OCI-LY1 (cell line): ENCODE measurements around the gene NINJ2.

Experiments used
- H2AFZ ChIP-seq: fragments of 200-600 bp; sonication (generic), shearing (Covaris generic); 2 replicates; pipeline ENCODE4 v1.6.0; 2014; ENCODE audit warnings: antibody characterized with exemption, mild to moderate bottlenecking, low read length
- H3F3A ChIP-seq: fragments of 200-600 bp; sonication (generic), shearing (Covaris generic); 2 replicates; pipeline ENCODE4 v1.6.0; 2014; ENCODE audit warnings: mild to moderate bottlenecking, antibody characterized with exemption, low read length, moderate library complexity; ENCODE audit not compliant: insufficient read depth
- H3K27ac ChIP-seq: fragments of 200-600 bp; sonication (generic); 2 replicates; pipeline ENCODE4 v1.5.1; 2014; ENCODE audit warnings: low read length, mixed run types, mild to moderate bottlenecking, low read depth; ENCODE audit not compliant: poor library complexity, severe bottlenecking
- H3K27me3 ChIP-seq: fragments of 200-600 bp; sonication (generic); 2 replicates; pipeline ENCODE4 v1.6.0; 2014; ENCODE audit warnings: antibody characterized with exemption, mild to moderate bottlenecking, low read length, moderate library complexity; ENCODE audit not compliant: insufficient read depth
- H3K36me3 ChIP-seq: fragments of 200-600 bp; sonication (generic); 2 replicates; pipeline ENCODE4 v1.6.1; 2014; ENCODE audit warnings: mild to moderate bottlenecking, antibody characterized with exemption, low read length, moderate library complexity, mixed read lengths; ENCODE audit not compliant: insufficient read depth
- H3K4me1 ChIP-seq: fragments of 200-600 bp; sonication (generic); 2 replicates; pipeline ENCODE4 v1.5.1; 2014; ENCODE audit warnings: mild to moderate bottlenecking, low read length, moderate library complexity; ENCODE audit not compliant: insufficient read depth, severe bottlenecking
- H3K4me2 ChIP-seq: fragments of 200-600 bp; sonication (generic), shearing (Covaris generic); 2 replicates; pipeline ENCODE4 v1.6.1; 2014; ENCODE audit warnings: low read length
- H3K4me3 ChIP-seq: fragments of 200-600 bp; sonication (generic); 2 replicates; pipeline ENCODE4 v1.5.1; 2014; ENCODE audit warnings: low read length, low read depth, mild to moderate bottlenecking, mixed read lengths; ENCODE audit not compliant: poor library complexity, severe bottlenecking
- H3K79me2 ChIP-seq: fragments of 200-600 bp; shearing (Covaris generic); 2 replicates; pipeline ENCODE4 v1.6.1; 2016; ENCODE audit warnings: mixed run types, low read length, mixed read lengths; ENCODE audit not compliant: insufficient read depth
- H3K9ac ChIP-seq: fragments of 200-600 bp; sonication (generic), shearing (Covaris generic); 2 replicates; pipeline ENCODE4 v1.6.1; 2014; ENCODE audit warnings: mild to moderate bottlenecking, low read length, mixed read lengths
- H3K9me2 ChIP-seq: fragments of 200-600 bp; sonication (generic), shearing (Covaris generic); 2 replicates; pipeline ENCODE4 v1.6.1; 2014; ENCODE audit warnings: low read depth, mild to moderate bottlenecking, low read length, mixed read lengths
- H3K9me3 ChIP-seq: fragments of 200-600 bp; shearing (Covaris generic); 2 replicates; pipeline ENCODE4 v1.6.1; 2014; ENCODE audit warnings: low read length, mixed read lengths
- H4K20me1 ChIP-seq: fragments of 200-600 bp; sonication (generic), shearing (Covaris generic); 2 replicates; pipeline ENCODE4 v1.6.0; 2016; ENCODE audit warnings: mild to moderate bottlenecking, low read length; ENCODE audit not compliant: insufficient read depth
- CTCF ChIP-seq: fragments of 200-600 bp; sonication (generic), shearing (Covaris generic); IDR thresholded peaks from 2 replicates; pipeline ENCODE4 v1.5.1; 2017; ENCODE audit warnings: mild to moderate bottlenecking, antibody characterized with exemption, low read length, moderate library complexity, mixed read lengths
- EZH2 ChIP-seq: fragments of 200-600 bp; sonication (generic), shearing (Covaris generic); IDR thresholded peaks from 2 replicates; pipeline ENCODE4 v1.8.0; 2017; ENCODE audit warnings: borderline replicate concordance, mixed run types, mild to moderate bottlenecking, antibody characterized with exemption, low read length, moderate library complexity, mixed read lengths

NINJ2 gene

GRCh38 chr12:573232-573631 lies 90.0 kb downstream of the NINJ2 start:
- Histone ChIP-seq H3K9me2 (no peaks in the 10 kb centered on the region), H3K27me3 (no peaks in the 10 kb centered on the region), H3K4me2 (no peak overlapping the region), H2AFZ (no peak overlapping the region), H3K27ac (no peak overlapping the region), H3K4me1 (peaks cover 33% of the 10 kb centered on the region), H3K4me3 (no peak overlapping the region), H3K9me3 (no peaks in the 10 kb centered on the region), H3F3A (no peaks in the 10 kb centered on the region), H3K36me3 (peaks cover 6% of the 10 kb centered on the region; the same call in 1 of the 2 replicates), H3K9ac (no peak overlapping the region), H4K20me1 (no peaks in the 10 kb centered on the region), H3K79me2 (no peaks in the 10 kb centered on the region)
- TF ChIP-seq EZH2 (no peak), CTCF (no peak)

- H3K27ac ChIP-seq = no peak overlapping the region
Observed at GRCh38 chr12:572532-572899, 90.7 kb downstream of the NINJ2 start.

DNA sequence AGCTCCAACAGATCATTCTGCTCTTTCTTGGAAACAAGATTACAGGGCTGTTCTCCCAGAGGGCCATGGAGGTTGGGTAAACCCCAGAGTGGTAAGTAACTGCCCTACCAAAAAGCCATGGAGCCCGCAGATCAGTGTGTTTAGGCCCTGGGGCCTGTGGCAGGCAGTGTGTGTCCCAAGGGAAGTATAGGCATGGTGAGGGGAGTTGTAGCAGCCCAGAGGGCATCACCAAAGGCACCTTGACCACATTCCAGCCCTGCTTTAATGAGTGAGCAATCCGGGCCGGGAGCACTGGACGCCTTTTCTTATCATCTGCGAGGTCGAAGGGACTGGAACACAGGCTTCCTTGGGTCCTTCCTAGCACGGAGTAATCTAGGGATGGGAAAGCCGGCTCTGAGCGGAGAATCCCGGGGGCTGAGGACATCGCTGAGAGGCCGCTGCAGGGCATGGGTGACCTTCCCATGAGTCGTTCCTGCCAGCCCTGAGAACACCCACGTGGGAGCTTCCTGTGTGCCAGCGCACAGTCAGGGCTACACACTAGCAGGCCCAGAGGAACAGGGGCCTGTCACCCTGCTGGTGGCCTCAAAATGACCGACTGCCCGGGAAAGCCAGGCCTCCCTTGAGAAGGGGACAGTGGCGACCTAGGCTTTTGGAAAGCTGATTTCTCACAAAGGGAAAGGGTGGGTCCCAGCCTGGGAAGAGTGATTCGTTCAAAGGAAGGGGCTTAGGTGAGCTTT lies 91.3 kb downstream of the NINJ2 start:
- no peaks in the 10 kb centered on the region for H3K9me3 ChIP-seq
- H2AFZ ChIP-seq = no peak overlapping the region
- no peaks in the 10 kb centered on the region for H3F3A ChIP-seq
- H4K20me1 ChIP-seq = no peaks in the 10 kb centered on the region
- H3K79me2 ChIP-seq = no peaks in the 10 kb centered on the region
- no peak overlapping the region for H3K27ac ChIP-seq
- no peaks in the 10 kb centered on the region for H3K9me2 ChIP-seq
- no peak for TF ChIP-seq EZH2
- TF ChIP-seq CTCF = no peak
- H3K4me3 ChIP-seq = no peak overlapping the region
- H3K4me1 ChIP-seq = peaks cover 32% of the 10 kb centered on the region
- no peaks in the 10 kb centered on the region for H3K27me3 ChIP-seq
- H3K9ac ChIP-seq = no peak overlapping the region
- H3K4me2 ChIP-seq = no peak overlapping the region
- H3K36me3 ChIP-seq = peaks cover 6% of the 10 kb centered on the region; the same call in 1 of the 2 replicates

More at GRCh38 chr12:572532-572899, 90.7 kb downstream of the NINJ2 start:
- TF ChIP-seq CTCF (no peak), EZH2 (no peak)
- peaks cover 6% of the 10 kb centered on the region; the same call in 1 of the 2 replicates for H3K36me3 ChIP-seq
- no peaks in the 10 kb centered on the region for H3F3A ChIP-seq
- H3K4me1 ChIP-seq = peaks cover 33% of the 10 kb centered on the region
- H4K20me1 ChIP-seq = no peaks in the 10 kb centered on the region
- H3K9me3 ChIP-seq = no peaks in the 10 kb centered on the region
- no peak overlapping the region for H3K4me2 ChIP-seq
- no peaks in the 10 kb centered on the region for H3K9me2 ChIP-seq
- no peaks in the 10 kb centered on the region for H3K79me2 ChIP-seq
- H3K9ac ChIP-seq = no peak overlapping the region
- H3K4me3 ChIP-seq = no peak overlapping the region
- H3K27me3 ChIP-seq = no peaks in the 10 kb centered on the region
- no peak overlapping the region for H2AFZ ChIP-seq
